H9 (cell line): ENCODE measurements around the gene GATA2. TPM values are rescaled to one million over a fixed set of nuclear protein-coding genes. Genes with fewer than 3 reads are reported as not detected.

Source experiments
- DNase-seq: peaks from one replicate; pipeline ENCODE4 v3.0.0-alpha.2; 2017
- H2AFZ ChIP-seq: one replicate; pipeline ENCODE4 v1.6.1; 2013; ENCODE audit warnings: mild to moderate bottlenecking, low read length, control low read depth, moderate library complexity
- H2AK5ac ChIP-seq: 2 replicates; pipeline ENCODE4 v1.6.1; 2013; ENCODE audit warnings: low read length, control low read depth, mixed read lengths; ENCODE audit not compliant: insufficient read length
- H2BK120ac ChIP-seq: one replicate; pipeline ENCODE4 v1.6.1; 2013; ENCODE audit warnings: low read depth, mild to moderate bottlenecking, low read length, control low read depth, inconsistent platforms; ENCODE audit not compliant: poor library complexity, severe bottlenecking
- H2BK12ac ChIP-seq: 2 replicates; pipeline ENCODE4 v1.6.1; 2013; ENCODE audit warnings: low read length, control low read depth, mixed read lengths, low read depth; ENCODE audit not compliant: insufficient read length
- H2BK15ac ChIP-seq: 2 replicates; pipeline ENCODE4 v1.6.1; 2013; ENCODE audit warnings: low read depth, low read length, control low read depth
- H2BK20ac ChIP-seq: one replicate; pipeline ENCODE4 v1.6.1; 2013; ENCODE audit warnings: low read depth, mild to moderate bottlenecking, low read length, control low read depth, inconsistent platforms; ENCODE audit not compliant: poor library complexity, severe bottlenecking
- H2BK5ac ChIP-seq: 2 replicates; pipeline ENCODE4 v1.6.1; 2013; ENCODE audit warnings: low read length, control low read depth, mixed read lengths; ENCODE audit not compliant: insufficient read length
- H3K14ac ChIP-seq: 2 replicates; pipeline ENCODE4 v1.6.1; 2013; ENCODE audit warnings: low read length, control low read depth; ENCODE audit not compliant: insufficient read depth
- H3K18ac ChIP-seq: 2 replicates; pipeline ENCODE4 v1.6.1; 2013; ENCODE audit warnings: low read depth, mild to moderate bottlenecking, mixed read lengths, low read length, control low read depth; ENCODE audit not compliant: insufficient read length
- H3K23ac ChIP-seq: 2 replicates; pipeline ENCODE4 v1.6.1; 2013; ENCODE audit warnings: low read length, control low read depth, mixed read lengths, low read depth; ENCODE audit not compliant: insufficient read length
- H3K23me2 ChIP-seq: 2 replicates; pipeline ENCODE4 v1.6.1; 2013; ENCODE audit warnings: low read depth, mild to moderate bottlenecking, mixed read lengths, low read length, control low read depth; ENCODE audit not compliant: insufficient read length, poor library complexity, severe bottlenecking
- H3K27ac ChIP-seq: 2 replicates; pipeline ENCODE4 v1.5.1; 2013; ENCODE audit warnings: low read length, control low read depth, mixed read lengths, low read depth; ENCODE audit not compliant: insufficient read length
- H3K27me3 ChIP-seq: 2 replicates; pipeline ENCODE4 v1.6.1; 2013; ENCODE audit warnings: low read length, control low read depth, inconsistent platforms; ENCODE audit not compliant: insufficient read depth
- H3K4ac ChIP-seq: 2 replicates; pipeline ENCODE4 v1.6.1; 2013; ENCODE audit warnings: low read depth, mild to moderate bottlenecking, control low read depth, inconsistent platforms, low read length, moderate library complexity
- H3K4me1 ChIP-seq: 2 replicates; pipeline ENCODE4 v1.6.1; 2013; ENCODE audit warnings: low read length, control low read depth, inconsistent platforms; ENCODE audit not compliant: insufficient read depth
- H3K4me2 ChIP-seq: 2 replicates; pipeline ENCODE4 v1.6.1; 2013; ENCODE audit warnings: low read length, control low read depth, mixed read lengths; ENCODE audit not compliant: insufficient read length, insufficient read depth
- H3K56ac ChIP-seq: 2 replicates; pipeline ENCODE4 v1.6.1; 2013; ENCODE audit warnings: low read depth, mild to moderate bottlenecking, mixed read lengths, low read length, control low read depth; ENCODE audit not compliant: insufficient read length
- H3K79me1 ChIP-seq: 2 replicates; pipeline ENCODE4 v1.6.1; 2013; ENCODE audit warnings: low read depth, mild to moderate bottlenecking, moderate library complexity, low read length, control low read depth, inconsistent platforms; ENCODE audit not compliant: insufficient read depth, poor library complexity, severe bottlenecking
- H3K79me2 ChIP-seq: 2 replicates; pipeline ENCODE4 v1.6.1; 2013; ENCODE audit warnings: low read length, control low read depth, inconsistent platforms; ENCODE audit not compliant: insufficient read depth
- H3K9ac ChIP-seq: 2 replicates; pipeline ENCODE4 v1.6.1; 2013; ENCODE audit warnings: low read length, control low read depth, mixed read lengths; ENCODE audit not compliant: insufficient read length; ENCODE audit errors: extremely low read depth
- H3K9me3 ChIP-seq: one replicate; pipeline ENCODE4 v1.6.1; 2013; ENCODE audit warnings: low read depth, low read length, inconsistent platforms; ENCODE audit not compliant: control insufficient read depth
- H3T11ph ChIP-seq: one replicate; pipeline ENCODE4 v1.6.1; 2013; ENCODE audit warnings: mild to moderate bottlenecking, low read length, control low read depth, inconsistent platforms
- H4K20me1 ChIP-seq: one replicate; pipeline ENCODE4 v1.6.1; 2013; ENCODE audit not compliant: control insufficient read depth, insufficient read length, insufficient read depth
- H4K5ac ChIP-seq: 2 replicates; pipeline ENCODE4 v1.6.1; 2013; ENCODE audit warnings: low read depth, mild to moderate bottlenecking, mixed read lengths, low read length, control low read depth; ENCODE audit not compliant: insufficient read length
- H4K8ac ChIP-seq: replicated peaks from 2 replicates; pipeline ENCODE4 v1.6.1; 2013; ENCODE audit warnings: low read length, control low read depth, mixed read lengths, low read depth; ENCODE audit not compliant: insufficient read length
- H4K91ac ChIP-seq: 2 replicates; pipeline ENCODE4 v1.6.1; 2013; ENCODE audit warnings: low read depth, mild to moderate bottlenecking, moderate library complexity, mixed read lengths, low read length, control low read depth; ENCODE audit not compliant: insufficient read length
- H3K27ac Mint-ChIP-seq, 3 experiments: 2 replicates in 2 of 3; 3 replicates in 1 of 3; pipeline ENCODE4 v1.8.0; 2020 to 2021; ENCODE audit warnings: mixed read lengths in 3 of 3, mild to moderate bottlenecking in 1 of 3, moderate library complexity in 1 of 3
- H3K27me3 Mint-ChIP-seq: 2 replicates; pipeline ENCODE4 v1.8.0; 2021; ENCODE audit warnings: low read depth, mild to moderate bottlenecking, moderate library complexity, mixed read lengths
- H3K36me3 Mint-ChIP-seq, 3 experiments: 2 replicates in 2 of 3; 3 replicates in 1 of 3; pipeline ENCODE4 v1.8.0; 2020 to 2021; ENCODE audit warnings: low read depth in 3 of 3, mixed read lengths in 3 of 3; ENCODE audit not compliant: insufficient read depth in 1 of 3
- H3K4me1 Mint-ChIP-seq, 2 experiments: 2 replicates each; pipeline ENCODE4 v1.8.0; 2020; ENCODE audit warnings: mixed read lengths in 2 of 2
- H3K4me3 Mint-ChIP-seq, 2 experiments: 2 replicates in 1 of 2; 3 replicates in 1 of 2; pipeline ENCODE4 v1.8.0; 2020 to 2021; ENCODE audit warnings: mild to moderate bottlenecking in 2 of 2, mixed read lengths in 2 of 2, moderate library complexity in 1 of 2
- H3K9me3 Mint-ChIP-seq, 2 experiments: 2 replicates in 1 of 2; 3 replicates in 1 of 2; pipeline ENCODE4 v1.8.0; 2020; ENCODE audit warnings: mild to moderate bottlenecking in 2 of 2, mixed read lengths in 2 of 2, moderate library complexity in 1 of 2
- CTCF ChIP-seq: fragments of 200-600 bp; sonication (generic); conservative IDR thresholded peaks from 3 replicates; pipeline ENCODE4 v1.8.0; 2021; ENCODE audit warnings: antibody characterized with exemption, mild to moderate bottlenecking
- WGBS: extraction: QIAGEN DNeasy Blood & Tissue Kit; methylation state at CpG from one replicate; pipeline ENCODE4 v1.1.7; 2013; ENCODE audit warnings: missing lambda C conversion rate, low lambda C conversion rate, mixed read lengths; ENCODE audit not compliant: insufficient read length; ENCODE audit errors: extremely low coverage; 5-methylcytosine and 5-hydroxymethylcytosine counted together
- total RNA-seq: library from RNA; stranded (reverse); gene quantifications from 2 replicates; pipeline ENCODE4 v1.2.1, GENCODE V29; 2021

The GATA2 gene
- total RNA-seq, 1 experiment from 2014 or later: 1.9 TPM

GRCh38 chr3:128480278-128480677 is 12.7 kb downstream of the GATA2 start:
- no peak for TF ChIP-seq CTCF
- no peak overlapping the region for H4K8ac ChIP-seq
- no peak overlapping the region for H3K27ac ChIP-seq
- H2AFZ ChIP-seq: no peak overlapping the region
- H3K14ac ChIP-seq: no peak overlapping the region; the same call in 1 of the 2 replicates
- no CpG with 5 or more reads among the region's 11 CpGs for WGBS
- DNase-seq: no peak
- peaks cover 2% of the 10 kb centered on the region; the same call in 1 of the 2 replicates for H3K4me1 ChIP-seq
- no peak overlapping the region for H3K4ac ChIP-seq
- H3K79me1 ChIP-seq: no peaks in the 10 kb centered on the region
- no peak overlapping the region for H3K23ac ChIP-seq
- no peak overlapping the region for H2BK20ac ChIP-seq
- peaks cover 100% of the 10 kb centered on the region for H3K27me3 Mint-ChIP-seq
- H3K27ac Mint-ChIP-seq: no peak overlapping the region
- H3T11ph ChIP-seq: no peak overlapping the region
- H3K18ac ChIP-seq: no peak overlapping the region
- no peak overlapping the region for H2BK5ac ChIP-seq
- H3K4me3 Mint-ChIP-seq: no peak overlapping the region
- H3K9ac ChIP-seq: no peak overlapping the region
- H3K4me1 Mint-ChIP-seq: peaks cover 33 to 58% of the 10 kb centered on the region in 2 experiments
- H3K79me2 ChIP-seq: no peaks in the 10 kb centered on the region
- no peak overlapping the region for H2BK12ac ChIP-seq
- H3K56ac ChIP-seq: no peak overlapping the region
- H2BK120ac ChIP-seq: no peak overlapping the region
- H4K20me1 ChIP-seq: peaks cover 4% of the 10 kb centered on the region
- H4K5ac ChIP-seq: no peak overlapping the region
- no peaks in the 10 kb centered on the region for H3K9me3 ChIP-seq
- H2AK5ac ChIP-seq: no peak overlapping the region
- H3K36me3 Mint-ChIP-seq: peaks cover 0 to 6% (median 0%) of the 10 kb centered on the region in 3 experiments; a peak in 3 of 7 replicates
- H3K4me2 ChIP-seq: no peak overlapping the region
- H4K91ac ChIP-seq: no peak overlapping the region
- H3K23me2 ChIP-seq: peaks cover 4% of the 10 kb centered on the region
- H3K9me3 Mint-ChIP-seq: no peaks in the 10 kb centered on the region; a peak in 1 of 5 replicates
- peaks cover 78% of the 10 kb centered on the region for H3K27me3 ChIP-seq
- H2BK15ac ChIP-seq: no peak overlapping the region
